MM.1S (cell line): ENCODE data around the gene TIAL1.

ENCODE experiments used
- DNase-seq: peaks from one replicate; pipeline ENCODE4 v3.0.0-alpha.2; 2015
- H2AFZ ChIP-seq: fragments of 300-600 bp; sonication (generic); 2 replicates; pipeline ENCODE4 v1.6.0; 2016; ENCODE audit warnings: antibody characterized with exemption, low read length
- H3F3A ChIP-seq: fragments of 300-600 bp; sonication (generic); 2 replicates; pipeline ENCODE4 v1.6.1; 2016; ENCODE audit warnings: mild to moderate bottlenecking, antibody characterized with exemption, low read length, moderate library complexity, mixed read lengths; ENCODE audit not compliant: insufficient read depth
- H3K27ac ChIP-seq: fragments of 300-600 bp; sonication (generic); 2 replicates; pipeline ENCODE4 v1.5.1; 2016; ENCODE audit warnings: mild to moderate bottlenecking, low read length
- H3K27me3 ChIP-seq: fragments of 300-600 bp; sonication (generic); replicated peaks from 2 replicates; pipeline ENCODE4 v1.6.0; 2016; ENCODE audit warnings: low read length; ENCODE audit not compliant: insufficient read depth
- H3K36me3 ChIP-seq: fragments of 300-600 bp; sonication (generic); replicated peaks from 2 replicates; pipeline ENCODE4 v1.6.1; 2016; ENCODE audit warnings: mild to moderate bottlenecking, low read length, mixed read lengths; ENCODE audit not compliant: insufficient read depth
- H3K4me1 ChIP-seq: fragments of 300-600 bp; sonication (generic); 2 replicates; pipeline ENCODE4 v1.6.1; 2016; ENCODE audit warnings: low read length, mixed read lengths
- H3K4me2 ChIP-seq: fragments of 300-600 bp; sonication (generic); 2 replicates; pipeline ENCODE4 v1.6.0; 2016; ENCODE audit warnings: low read depth, low read length
- H3K4me3 ChIP-seq: fragments of 300-600 bp; sonication (generic); 2 replicates; pipeline ENCODE4 v1.5.1; 2016; ENCODE audit warnings: low read length, mixed read lengths
- H3K79me2 ChIP-seq: fragments of 300-600 bp; sonication (generic); 2 replicates; pipeline ENCODE4 v1.6.1; 2016; ENCODE audit warnings: mixed run types, low read length, mixed read lengths
- H3K9ac ChIP-seq: fragments of 300-600 bp; sonication (generic); 2 replicates; pipeline ENCODE4 v1.6.1; 2016; ENCODE audit warnings: low read length, mixed read lengths
- H3K9me2 ChIP-seq: fragments of 300-600 bp; sonication (generic); replicated peaks from 2 replicates; pipeline ENCODE4 v1.6.1; 2016; ENCODE audit warnings: mild to moderate bottlenecking, low read length, mixed read lengths; ENCODE audit not compliant: insufficient read depth
- H3K9me3 ChIP-seq: fragments of 300-600 bp; sonication (generic); replicated peaks from 2 replicates; pipeline ENCODE4 v1.6.1; 2016; ENCODE audit warnings: mild to moderate bottlenecking, low read length, mixed read lengths; ENCODE audit not compliant: insufficient read depth
- H4K20me1 ChIP-seq: fragments of 300-600 bp; sonication (generic); 2 replicates; pipeline ENCODE4 v1.6.1; 2016; ENCODE audit warnings: mild to moderate bottlenecking, low read length, moderate library complexity, mixed read lengths; ENCODE audit not compliant: insufficient read depth
- CTCF ChIP-seq: fragments of 300-600 bp; sonication (generic); IDR thresholded peaks from 2 replicates; pipeline ENCODE4 v1.5.1; 2016; ENCODE audit warnings: antibody characterized with exemption, low read length, mixed read lengths
- EZH2 ChIP-seq: fragments of 300-600 bp; sonication (generic); optimal IDR thresholded peaks from 2 replicates; pipeline ENCODE3; 2017; ENCODE audit warnings: low read depth, mild to moderate bottlenecking, antibody characterized with exemption, low read length, mixed read lengths
- EZH2phosphoT487 ChIP-seq: fragments of 300-600 bp; sonication (generic); IDR thresholded peaks from 2 replicates; pipeline ENCODE4 v1.6.1; 2018; ENCODE audit warnings: antibody characterized with exemption, low read length

Gene TIAL1

DNA sequence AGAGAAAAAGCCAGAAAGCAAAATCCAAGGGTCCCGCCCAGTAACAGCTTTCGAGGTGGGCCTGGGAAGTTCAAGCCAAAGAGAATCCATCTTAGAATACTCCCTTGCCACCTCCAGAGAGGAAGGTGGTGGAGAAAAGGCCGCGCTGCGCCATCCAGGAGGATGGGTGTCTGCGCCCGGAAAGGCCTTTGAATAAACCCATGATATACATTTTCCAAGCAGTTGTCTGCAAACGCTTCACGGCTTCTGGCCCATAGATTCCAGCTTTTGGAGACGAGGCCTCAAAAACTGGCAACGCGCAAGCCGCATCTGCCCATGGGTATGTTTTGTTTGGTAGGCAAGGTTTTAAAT, 72.1 kb downstream of the TIAL1 start:
- Histone ChIP-seq H3K27me3 (no peaks in the 10 kb centered on the region), H3K27ac (no peak overlapping the region), H3K4me3 (no peak overlapping the region), H3K9ac (no peak overlapping the region), H2AFZ (no peak overlapping the region), H3K79me2 (no peaks in the 10 kb centered on the region), H3K4me1 (no peaks in the 10 kb centered on the region), H3K9me2 (no peaks in the 10 kb centered on the region), H3F3A (no peaks in the 10 kb centered on the region), H3K4me2 (no peak overlapping the region), H4K20me1 (no peaks in the 10 kb centered on the region), H3K36me3 (no peaks in the 10 kb centered on the region; the same call in 1 of the 2 replicates), H3K9me3 (no peaks in the 10 kb centered on the region)
- TF ChIP-seq EZH2phosphoT487 (no peak), EZH2 (no peak), CTCF (no peak)
- no peak for DNase-seq

- Histone ChIP-seq H3K9ac (no peak overlapping the region), H3K79me2 (no peaks in the 10 kb centered on the region), H3K27ac (no peak overlapping the region), H3K9me3 (no peaks in the 10 kb centered on the region), H3K4me1 (no peaks in the 10 kb centered on the region), H3K4me3 (no peak overlapping the region), H3F3A (no peaks in the 10 kb centered on the region), H2AFZ (no peak overlapping the region), H4K20me1 (no peaks in the 10 kb centered on the region), H3K9me2 (no peaks in the 10 kb centered on the region), H3K4me2 (no peak overlapping the region), H3K36me3 (no peaks in the 10 kb centered on the region; the same call in 1 of the 2 replicates), H3K27me3 (no peaks in the 10 kb centered on the region)
- no peak for DNase-seq
- TF ChIP-seq CTCF (no peak), EZH2 (no peak), EZH2phosphoT487 (no peak)
Observed at GRCh38 chr10:119523895-119524719, 72.7 kb downstream of the TIAL1 start.
